ENCODE results near the gene MAML2. TPM values are rescaled to one million over a fixed set of nuclear protein-coding genes. Genes with fewer than 3 reads are reported as not detected.
"Not testable (repeated sequence)": the region's sequence is repeated elsewhere in the genome, so short reads cannot be mapped to it uniquely, and the experiment has no call there.

The MAML2 gene
- total and polyA plus RNA-seq, 2 experiments from 2014 or later, result 1.1 to 8.2 TPM

GRCh38 chr11:96275801-96276594, 67.0 kb downstream of the MAML2 start:
- H3K4me1 ChIP-seq (ENCODE audit: low read depth), result peaks cover 30% of the 10 kb centered on the region

DNA sequence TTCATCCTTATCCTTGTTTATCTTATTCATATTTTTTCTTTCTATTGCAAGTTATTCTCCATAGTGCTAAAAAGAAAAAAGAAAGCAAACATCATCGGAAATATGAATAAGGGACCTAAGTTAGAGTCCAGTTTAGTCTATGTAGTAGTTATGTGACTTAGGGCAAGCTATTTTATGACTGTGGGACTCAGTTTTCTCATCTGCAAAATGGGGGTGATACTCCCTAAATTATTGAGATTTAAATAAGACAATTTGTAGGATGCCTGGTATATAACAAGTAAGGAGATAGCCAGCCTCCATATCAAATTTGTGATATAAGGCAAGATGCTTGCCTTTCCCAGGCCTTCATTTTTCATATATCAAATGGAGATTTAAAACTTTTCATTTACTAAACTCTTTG, 69.5 kb downstream of the MAML2 start:
- no peak for TF ChIP-seq CTCF (IDR thresholded peaks at IDR 0.05; ENCODE audit: low read depth, low read length)
- peaks cover 17% of the 10 kb centered on the region for H3K4me1 ChIP-seq (ENCODE audit: low read depth)
- no peak overlapping the region for H3K27ac ChIP-seq
- no peaks in the 10 kb centered on the region for H3K27me3 ChIP-seq
- DNase-seq (ENCODE audit: low read depth in 1 of 2, low spot score in 1 of 2), result no peak
- no peak overlapping the region for H3K4me3 ChIP-seq
- no peaks in the 10 kb centered on the region for H3K36me3 ChIP-seq
- H3K9me3 ChIP-seq (ENCODE audit: low read depth), result no peaks in the 10 kb centered on the region

More at GRCh38 chr11:96275801-96276594, 67.0 kb downstream of the MAML2 start:
- no peaks in the 10 kb centered on the region for H3K9me3 ChIP-seq (ENCODE audit: low read depth)
- no peak for TF ChIP-seq CTCF (IDR thresholded peaks at IDR 0.05; ENCODE audit: low read depth, low read length)
- H3K27ac ChIP-seq, result peak overlapping the region; percentile 85
- peak; percentile 47 to 49 for DNase-seq (ENCODE audit: low read depth in 1 of 2, low spot score in 1 of 2)
- H3K36me3 ChIP-seq, result no peaks in the 10 kb centered on the region
- no peaks in the 10 kb centered on the region for H3K27me3 ChIP-seq
- no peak overlapping the region for H3K4me3 ChIP-seq

- Histone ChIP-seq H3K36me3 (no peaks in the 10 kb centered on the region), H3K27ac (no peak overlapping the region), H3K4me1 (ENCODE audit: low read depth) (peaks cover 17% of the 10 kb centered on the region), H3K4me3 (no peak overlapping the region), H3K27me3 (no peaks in the 10 kb centered on the region), H3K9me3 (ENCODE audit: low read depth) (no peaks in the 10 kb centered on the region)
- TF ChIP-seq CTCF (IDR thresholded peaks at IDR 0.05; ENCODE audit: low read depth, low read length), result no peak
- DNase-seq (ENCODE audit: low read depth in 1 of 2, low spot score in 1 of 2), result peak in 1 of 2 donors; percentile 50
Observed at GRCh38 chr11:96272529-96273222, 70.3 kb downstream of the MAML2 start.

- H3K4me1 ChIP-seq (ENCODE audit: low read depth), result peaks cover 14% of the 10 kb centered on the region
- DNase-seq (ENCODE audit: low read depth in 1 of 2, low spot score in 1 of 2), result no peak
- H3K27ac ChIP-seq, result no peak overlapping the region
- no peaks in the 10 kb centered on the region for H3K9me3 ChIP-seq (ENCODE audit: low read depth)
- H3K4me3 ChIP-seq, result no peak overlapping the region
- H3K27me3 ChIP-seq, result no peaks in the 10 kb centered on the region
- H3K36me3 ChIP-seq, result no peaks in the 10 kb centered on the region
- TF ChIP-seq CTCF (IDR thresholded peaks at IDR 0.05; ENCODE audit: low read depth, low read length), result no peak
Observed at GRCh38 chr11:96271777-96272176, 71.2 kb downstream of the MAML2 start.

GRCh38 chr11:96271352-96271751, 71.6 kb downstream of the MAML2 start:
- not testable (repeated sequence) for H3K36me3 ChIP-seq; H3K9me3 ChIP-seq (ENCODE audit: low read depth); DNase-seq (ENCODE audit: low read depth in 1 of 2, low spot score in 1 of 2); H3K4me3 ChIP-seq; H3K27me3 ChIP-seq; H3K4me1 ChIP-seq (ENCODE audit: low read depth); H3K27ac ChIP-seq

DNA sequence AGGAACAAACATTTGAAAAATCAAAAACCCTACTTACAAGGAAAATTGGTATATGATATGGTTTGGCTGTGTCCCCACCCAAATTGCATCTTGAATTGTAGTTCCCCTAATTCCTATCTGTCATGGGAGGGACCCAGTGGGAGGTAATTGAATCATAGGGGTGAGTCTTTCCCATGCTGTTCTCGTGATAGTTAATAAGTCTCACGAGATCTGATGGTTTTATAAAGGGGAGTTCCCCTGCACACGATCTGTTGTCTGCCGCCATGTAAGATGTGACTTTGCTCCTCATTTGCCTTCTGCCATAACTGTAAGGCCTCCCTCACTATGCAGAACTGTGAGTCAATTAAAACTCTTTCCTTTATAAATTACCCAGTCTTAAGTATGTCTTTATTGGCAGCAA, 74.5 kb downstream of the MAML2 start:
- not testable (repeated sequence) for DNase-seq (ENCODE audit: low read depth in 1 of 2, low spot score in 1 of 2); H3K4me1 ChIP-seq (ENCODE audit: low read depth); H3K36me3 ChIP-seq; H3K27ac ChIP-seq; H3K9me3 ChIP-seq (ENCODE audit: low read depth); H3K27me3 ChIP-seq; H3K4me3 ChIP-seq
